Sciatic nerve (tissue), 2 donors: Measurements from ENCODE around the gene MYL6B. TPM values are rescaled to one million over a fixed set of nuclear protein-coding genes. Genes with fewer than 3 reads are reported as not detected.
A peak's percentile ranks its signal among the peaks of the same experiment; 100 is the strongest.
"Not testable (repeated sequence)": the region's sequence is repeated elsewhere in the genome, so short reads cannot be mapped to it uniquely, and the experiment has no call there.

ENCODE experiments used
- ATAC-seq: fragments of 200-7000 bp; cut with Tn5 transposase; one replicate; pipeline ENCODE4 v1.9.1; 2020; ENCODE audit warnings: mild to moderate bottlenecking, moderate library complexity
- DNase-seq: peaks from one replicate; pipeline ENCODE4 v3.0.0-alpha.2; 2020; ENCODE audit warnings: low spot score
- intact Hi-C: fragments of 100-400 bp; cut with DNase I; formaldehyde crosslinking; loops from one replicate; pipeline ENCODE4 v1.14.2; 2022
- total RNA-seq: library from RNA; stranded (reverse); fragmentation: NEBNext Ultra II Directional; extraction: Animal tissue kit (Norgen Biotek cat#: 25700); gene quantifications from one replicate; pipeline ENCODE4 v1.2.1, GENCODE V29; 2021
- donor health status: DM: no; HTN: no; CAD: no.
- donor health status: DM: no; HTN: no; CAD: no.

The MYL6B gene
- total RNA-seq, 1 donor from 2014 or later = 40.0 TPM

GRCh38 chr12:56196818-56197550 is 44.6 kb downstream of the MYL6B start:
- intact Hi-C loops = loop anchor here (10.0 kb wide), 1 partner anchor 268 kb away; the partner anchor contains the start of gene SPRYD4
- ATAC-seq, DNase-seq: not testable (repeated sequence)

- DNase-seq (no peak), ATAC-seq (no peak)
- intact Hi-C loops = loop anchor here (10.0 kb wide), 1 partner anchor 267 kb away; the partner anchor contains the start of gene SPRYD4
Measured at GRCh38 chr12:56197921-56198635, 45.7 kb downstream of the MYL6B start.

- intact Hi-C loops = loop anchor here (10.0 kb wide), 1 partner anchor 266 kb away; the partner anchor contains the start of gene SPRYD4
- ATAC-seq (no peak), DNase-seq (no peak)
Measured at GRCh38 chr12:56198836-56199235, 46.4 kb downstream of the MYL6B start.

GRCh38 chr12:56202366-56202765 is 50.0 kb downstream of the MYL6B start:
- ATAC-seq (no peak), DNase-seq (no peak)
- intact Hi-C loops = no loop called here

- ATAC-seq = no peak
- no peak for DNase-seq
- intact Hi-C loops = no loop called here
Measured at GRCh38 chr12:56202838-56203237, 50.5 kb downstream of the MYL6B start.

GRCh38 chr12:56204275-56204674 is 51.9 kb downstream of the MYL6B start:
- DNase-seq (no peak), ATAC-seq (no peak)
- intact Hi-C loops = no loop called here

GRCh38 chr12:56205445-56205844 is 53.1 kb downstream of the MYL6B start:
- DNase-seq = no peak
- intact Hi-C loops = no loop called here
- ATAC-seq = no peak

GRCh38 chr12:56206452-56207166 is 54.2 kb downstream of the MYL6B start:
- ATAC-seq (peak; percentile 66), DNase-seq (no peak)
- intact Hi-C loops = no loop called here

Other genes with a start within 250 kb of the MYL6B start
- 21.8 TPM for gene PYM1, start 224.7 kb upstream of the MYL6B start, total RNA-seq
- 31.8 TPM for gene DGKA, start 221.4 kb upstream of the MYL6B start, total RNA-seq
- gene PMEL, start 186.5 kb upstream of the MYL6B start, total RNA-seq = 0.49 TPM
- gene CDK2, start 185.8 kb upstream of the MYL6B start, total RNA-seq = 14.4 TPM
- 143 TPM for gene RAB5B, start 178.5 kb upstream of the MYL6B start, total RNA-seq
- gene SUOX, start 155.3 kb upstream of the MYL6B start, total RNA-seq = 20.3 TPM
- 13.7 TPM for gene IKZF4, start 131.5 kb upstream of the MYL6B start, total RNA-seq
- gene RPS26, start 110.7 kb upstream of the MYL6B start, total RNA-seq = 93.6 TPM
- 159 TPM for gene ERBB3, start 72.4 kb upstream of the MYL6B start, total RNA-seq
- gene PA2G4, start 48.0 kb upstream of the MYL6B start, total RNA-seq = 79.6 TPM
- 2,818 TPM for gene RPL41, start 36.0 kb upstream of the MYL6B start, total RNA-seq
- gene ZC3H10, start 34.3 kb upstream of the MYL6B start, total RNA-seq = 9.0 TPM
- 85.9 TPM for gene ESYT1, start 24.3 kb upstream of the MYL6B start, total RNA-seq
- 993 TPM for gene MYL6, start 5.8 kb downstream of the MYL6B start, total RNA-seq
- gene SMARCC2, start 36.9 kb downstream of the MYL6B start, total RNA-seq = 160 TPM
- gene RNF41, start 69.3 kb downstream of the MYL6B start, total RNA-seq = 40.7 TPM
- 18.5 TPM for gene NABP2, start 71.8 kb downstream of the MYL6B start, total RNA-seq
- 0.80 TPM for gene SLC39A5, start 77.5 kb downstream of the MYL6B start, total RNA-seq
- 40.1 TPM for gene ANKRD52, start 105.8 kb downstream of the MYL6B start, total RNA-seq
- 8.3 TPM for gene COQ10A, start 114.4 kb downstream of the MYL6B start, total RNA-seq
- gene CS, start 147.7 kb downstream of the MYL6B start, total RNA-seq = 106 TPM
- 87.3 TPM for gene CNPY2, start 163.4 kb downstream of the MYL6B start, total RNA-seq
- gene PAN2, start 181.4 kb downstream of the MYL6B start, total RNA-seq = 101 TPM
- not detected for gene IL23A, start 186.3 kb downstream of the MYL6B start, total RNA-seq
- 195 TPM for gene STAT2, start 207.5 kb downstream of the MYL6B start, total RNA-seq
- gene APOF, start 210.3 kb downstream of the MYL6B start, total RNA-seq = not detected